Upper lobe of left lung (tissue), 6 donors: ENCODE measurements around the gene RECQL5. TPM values are rescaled to one million over a fixed set of nuclear protein-coding genes. Genes with fewer than 3 reads are reported as not detected.
A peak's percentile ranks its signal among the peaks of the same experiment; 100 is the strongest.
"Not testable (repeated sequence)": the region's sequence is repeated elsewhere in the genome, so short reads cannot be mapped to it uniquely, and the experiment has no call there.

ENCODE experiments used
- ATAC-seq, 2 donors: fragments of 200-7000 bp; cut with Tn5 transposase; one replicate each; pipeline ENCODE4 v1.9.1; 2022; ENCODE audit warnings: mild to moderate bottlenecking in 2 of 2, moderate library complexity in 2 of 2; ENCODE audit not compliant: low FRiP score in 2 of 2
- DNase-seq, 2 donors: peaks; one replicate each; pipeline ENCODE4 v3.0.0-alpha.2; 2019 to 2020
- H3K27ac ChIP-seq, 4 donors: fragments of 200-600 bp; sonication (generic); one replicate each; pipeline ENCODE4 v1.5.1; 2016 to 2019
- H3K27me3 ChIP-seq, 4 donors: fragments of 200-600 bp; sonication (generic); one replicate each; pipeline ENCODE4 v1.5.1; 2017 to 2019
- H3K36me3 ChIP-seq, 4 donors: fragments of 200-600 bp; sonication (generic); one replicate each; pipeline ENCODE4 v1.5.1; 2016 to 2019
- H3K4me1 ChIP-seq, 4 donors: fragments of 200-600 bp; sonication (generic); one replicate each; pipeline ENCODE4 v1.5.1; 2018 to 2019
- H3K4me3 ChIP-seq, 4 donors: fragments of 200-600 bp; sonication (generic); one replicate each; pipeline ENCODE4 v1.5.1; 2017 to 2019; ENCODE audit warnings: mild to moderate bottlenecking in 2 of 4, moderate library complexity in 1 of 4
- H3K9me3 ChIP-seq, 4 donors: fragments of 200-600 bp; sonication (generic); one replicate each; pipeline ENCODE4 v1.5.1; 2018 to 2019
- CTCF ChIP-seq, 6 experiments: fragments of 450-650 bp in 4 of 6; fragments of 200-600 bp in 2 of 6; sonication (generic) in 2 of 6; IDR thresholded peaks; one replicate each; pipeline ENCODE4 v1.5.1; 2016 to 2019; ENCODE audit warnings: antibody characterized with exemption in 6 of 6
- EP300 ChIP-seq, 4 donors: sonication (generic); formaldehyde crosslinking; IDR thresholded peaks; one replicate each; pipeline ENCODE4 v1.5.1; 2017; ENCODE audit warnings: antibody characterized with exemption in 4 of 4, control low read depth in 2 of 4
- POLR2A ChIP-seq, 4 donors: fragments of 450-650 bp; IDR thresholded peaks; one replicate each; pipeline ENCODE4 v1.5.1; 2016 to 2017; ENCODE audit warnings: antibody characterized with exemption in 4 of 4, mild to moderate bottlenecking in 2 of 4
- POLR2AphosphoS5 ChIP-seq, 2 donors: sonication (generic); formaldehyde crosslinking; IDR thresholded peaks; one replicate each; pipeline ENCODE4 v1.5.1; 2017; ENCODE audit warnings: antibody characterized with exemption in 2 of 2
- WGBS, 2 donors: methylation state at CpG; one replicate each; pipeline ENCODE4 v1.1.5; 2017 to 2018; 5-methylcytosine and 5-hydroxymethylcytosine counted together
- total RNA-seq, 6 donors: library from RNA; depleted of rRNA in 4 of 6; stranded (reverse); fragments of >200 nt in 4 of 6; gene quantifications; one replicate each; pipeline versions ENCODE4 v1.1.0 to v1.2.1, GENCODE V29; 2016 to 2021
- donor health status: DM: no; HTN: no; CAD: no; lungs with moderate emphysema.
- donor health status: DM: no; HTN: yes; CAD: no; lungs with severe emphysema.

Gene RECQL5
- total RNA-seq, 6 donors from 2014 or later = 11.4 to 97.4 (median 41.4) TPM

DNA sequence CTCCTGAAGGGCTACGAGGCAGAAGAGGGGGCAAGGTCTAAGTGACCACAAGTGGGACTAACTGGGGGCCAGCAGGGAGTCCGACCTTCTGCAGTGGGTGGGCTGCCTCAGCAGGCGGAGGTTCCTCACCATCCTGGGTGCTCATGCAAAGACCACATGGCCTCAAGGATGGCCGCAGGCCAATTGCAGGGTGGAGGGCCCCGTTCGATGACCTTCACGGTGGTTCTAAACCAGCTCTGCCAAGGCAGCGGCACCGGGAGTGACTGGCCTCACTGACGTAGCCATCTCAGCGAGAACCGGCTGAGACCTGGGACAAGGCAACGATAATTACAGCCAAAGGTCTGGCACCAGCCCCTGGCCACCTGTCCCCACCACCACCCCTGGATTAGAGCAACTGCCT, 28.1 kb downstream of the RECQL5 start:
- H3K9me3 ChIP-seq = no peaks in the 10 kb centered on the region
- no peak for ATAC-seq
- peaks cover 0 to 13% (median 0%) of the 10 kb centered on the region in 4 donors for H3K36me3 ChIP-seq
- H3K27me3 ChIP-seq = no peaks in the 10 kb centered on the region
- DNase-seq = peak in 1 of 2 donors; percentile 57
- peak overlapping the region in 2 of 4 donors; percentile 42 to 60 for H3K27ac ChIP-seq
- no peak for TF ChIP-seq POLR2A (IDR thresholded peaks at IDR 0.05)
- TF ChIP-seq EP300 (IDR thresholded peaks at IDR 0.05) = no peak
- no peak for TF ChIP-seq CTCF (IDR thresholded peaks at IDR 0.05)
- TF ChIP-seq POLR2AphosphoS5 (IDR thresholded peaks at IDR 0.05) = no peak
- 94% methylated on average over 2 to 13 of the region's 13 CpGs for WGBS, 2 donors
- H3K4me1 ChIP-seq = peaks cover 13 to 59% (median 34%) of the 10 kb centered on the region in 4 donors
- no peak overlapping the region for H3K4me3 ChIP-seq

DNA sequence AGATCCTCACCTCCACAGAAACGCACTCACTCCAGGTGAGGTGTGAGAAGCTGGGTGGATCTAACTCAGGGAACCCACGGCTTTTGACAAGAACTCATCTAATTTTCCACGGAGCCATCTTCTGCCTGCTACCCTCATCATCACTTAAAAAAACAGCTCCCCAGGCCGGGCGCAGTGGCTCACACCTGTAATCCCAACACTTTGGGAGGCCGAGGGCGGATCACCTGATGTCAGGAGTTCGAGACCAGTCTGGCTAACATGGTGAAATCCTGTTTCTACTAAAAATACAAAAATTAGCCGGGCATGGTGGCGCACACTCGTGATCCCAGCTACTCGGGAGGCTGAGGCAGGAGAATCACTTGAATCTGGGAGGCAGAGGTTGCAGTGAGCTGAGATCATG, 28.9 kb downstream of the RECQL5 start:
- ATAC-seq, H3K4me3 ChIP-seq, H3K27ac ChIP-seq, DNase-seq, H3K9me3 ChIP-seq, H3K27me3 ChIP-seq: not testable (repeated sequence)
- H3K36me3 ChIP-seq = peaks cover 0 to 13% (median 0%) of the 10 kb centered on the region in 4 donors
- peaks cover 22 to 64% (median 38%) of the 10 kb centered on the region in 4 donors for H3K4me1 ChIP-seq
- 95 to 98% methylated on average over 12 of the region's 12 CpGs for WGBS, 2 donors

GRCh38 chr17:75637551-75637950, 29.4 kb downstream of the RECQL5 start:
- peak in 1 of 2 donors; percentile 47 for DNase-seq
- H3K36me3 ChIP-seq = peaks cover 0 to 13% (median 0%) of the 10 kb centered on the region in 4 donors
- H3K27ac ChIP-seq = peak overlapping the region in 1 of 4 donors; percentile 64
- peaks cover 25 to 64% (median 40%) of the 10 kb centered on the region in 4 donors for H3K4me1 ChIP-seq
- H3K9me3 ChIP-seq = no peaks in the 10 kb centered on the region
- ATAC-seq = no peak
- H3K4me3 ChIP-seq = no peak overlapping the region
- WGBS, 2 donors = 82% methylated on average over 6 of the region's 7 CpGs; no CpG with 5 or more reads in 1 of the 2 donors
- no peaks in the 10 kb centered on the region for H3K27me3 ChIP-seq
- TF ChIP-seq CTCF (IDR thresholded peaks at IDR 0.05) = no peak
- TF ChIP-seq EP300 (IDR thresholded peaks at IDR 0.05) = no peak
- TF ChIP-seq POLR2AphosphoS5 (IDR thresholded peaks at IDR 0.05) = no peak
- no peak for TF ChIP-seq POLR2A (IDR thresholded peaks at IDR 0.05)

- H3K9me3 ChIP-seq = no peaks in the 10 kb centered on the region
- H3K4me1 ChIP-seq = peaks cover 25 to 64% (median 39%) of the 10 kb centered on the region in 4 donors
- H3K27me3 ChIP-seq = no peaks in the 10 kb centered on the region
- H3K4me3 ChIP-seq = no peak overlapping the region
- ATAC-seq (no peak), DNase-seq (peak in 1 of 2 donors; percentile 60)
- WGBS, 2 donors = 74 to 75% methylated on average over 13 of the region's 13 CpGs
- TF ChIP-seq POLR2AphosphoS5 (IDR thresholded peaks at IDR 0.05) = no peak
- TF ChIP-seq CTCF (IDR thresholded peaks at IDR 0.05) = no peak
- TF ChIP-seq EP300 (IDR thresholded peaks at IDR 0.05) = no peak
- TF ChIP-seq POLR2A (IDR thresholded peaks at IDR 0.05) = no peak
- H3K27ac ChIP-seq = peak overlapping the region in 2 of 4 donors; percentile 64 to 68
- peaks cover 0 to 13% (median 0%) of the 10 kb centered on the region in 4 donors for H3K36me3 ChIP-seq
These were observed 29.8 kb downstream of the RECQL5 start for GRCh38 chr17:75637143-75637538.

DNA sequence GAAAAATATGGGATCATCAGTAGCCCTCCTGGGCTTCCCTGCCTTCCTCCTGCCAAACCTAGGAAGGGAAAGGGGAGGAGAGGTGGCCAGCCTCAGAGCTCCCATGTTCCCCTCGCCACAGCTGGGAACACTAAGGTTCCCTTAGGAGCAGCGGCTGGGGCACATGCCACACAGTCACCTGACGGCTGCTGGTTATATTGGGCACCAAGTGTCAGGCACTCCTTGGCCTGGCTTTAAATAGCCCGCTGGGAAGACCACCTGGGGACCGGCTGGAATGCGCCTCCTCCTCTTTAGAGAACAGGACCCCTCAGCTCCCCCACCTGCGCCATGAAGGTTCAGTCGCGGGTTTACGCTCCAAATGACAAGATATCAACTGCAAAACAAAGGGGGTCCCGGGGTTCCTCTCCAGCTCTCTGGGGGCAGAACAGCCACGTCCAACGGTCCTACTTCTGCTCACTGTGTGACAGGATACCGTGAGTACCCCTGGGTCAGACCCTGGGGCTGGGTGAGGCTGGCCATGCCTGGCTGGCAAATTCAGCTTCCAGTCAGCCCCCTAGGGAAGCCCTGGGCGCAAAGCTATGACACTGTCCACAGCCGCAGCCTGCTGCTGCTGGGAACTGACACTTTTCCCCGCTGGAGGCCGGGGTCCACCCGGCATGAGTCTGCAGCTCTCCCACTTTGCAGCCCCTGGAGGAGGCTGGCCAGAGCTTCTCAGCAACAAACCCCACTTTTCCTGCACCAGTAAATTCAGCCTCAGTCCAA, 30.4 kb downstream of the RECQL5 start:
- WGBS, 2 donors = 90 to 94% methylated on average over 12 to 19 of the region's 19 CpGs
- TF ChIP-seq POLR2A (IDR thresholded peaks at IDR 0.05) = no peak
- Histone ChIP-seq H3K36me3 (peaks cover 0 to 13% (median 0%) of the 10 kb centered on the region in 4 donors), H3K4me1 (peaks cover 22 to 58% (median 38%) of the 10 kb centered on the region in 4 donors), H3K4me3 (no peak overlapping the region), H3K27ac (peak overlapping the region in 3 of 4 donors; percentile 57 to 68 (median 64)), H3K9me3 (no peaks in the 10 kb centered on the region), H3K27me3 (no peaks in the 10 kb centered on the region)
- ATAC-seq (no peak), DNase-seq (peak in 1 of 2 donors; percentile 45)
